GM12878 (cell line): ENCODE results near the gene LMF2. TPM values are rescaled to one million over a fixed set of nuclear protein-coding genes. Genes with fewer than 3 reads are reported as not detected.
A peak's percentile ranks its signal among the peaks of the same experiment; 100 is the strongest.

Experiments used
- BCL11A ChIP-seq: IDR thresholded peaks from 2 replicates; pipeline ENCODE4 v1.6.1; 2011; ENCODE audit warnings: low read depth, low read length
- BHLHE40 ChIP-seq, 2 experiments: fragments of 450-650 bp in 1 of 2; IDR thresholded peaks; 2 replicates each; pipeline ENCODE4 v1.6.1; 2011 to 2017; ENCODE audit warnings: low read depth in 2 of 2, borderline replicate concordance in 1 of 2, improper control_type of control experiment in 1 of 2, low read length in 1 of 2, mild to moderate bottlenecking in 1 of 2
- BRCA1 ChIP-seq: IDR thresholded peaks from 2 replicates; pipeline ENCODE4 v1.6.1; 2011; ENCODE audit warnings: low read depth, low read length, improper control_type of control experiment
- CBX3 ChIP-seq: fragments of 200-600 bp; sonication (generic); IDR thresholded peaks from 2 replicates; pipeline ENCODE4 v1.6.1; 2016; ENCODE audit warnings: low read depth, borderline replicate concordance
- CEBPB ChIP-seq, 2 experiments: fragments of 150-350 bp in 1 of 2; IDR thresholded peaks; 2 replicates each; pipeline ENCODE4 v1.6.1; 2012 to 2014; ENCODE audit warnings: low read depth in 2 of 2, low read length in 2 of 2, borderline replicate concordance in 1 of 2, inconsistent platforms in 1 of 2
- ETV6 ChIP-seq, 2 experiments: fragments of 450-650 bp in 1 of 2; IDR thresholded peaks in 1 of 2; conservative IDR thresholded peaks in 1 of 2; 2 replicates each; pipeline ENCODE4 v1.6.1; 2014; ENCODE audit warnings: antibody characterized with exemption in 1 of 2, borderline replicate concordance in 1 of 2, low read depth in 1 of 2, mild to moderate bottlenecking in 1 of 2, moderate library complexity in 1 of 2
- EZH2 ChIP-seq: IDR thresholded peaks from 2 replicates; pipeline ENCODE4 v1.6.1; 2012; ENCODE audit warnings: low read depth, mild to moderate bottlenecking, control low read depth, inconsistent platforms, low read length, borderline replicate concordance; ENCODE audit not compliant: control insufficient read depth
- GATAD2B ChIP-seq: fragments of 450-650 bp; conservative IDR thresholded peaks from 2 replicates; pipeline ENCODE4 v1.6.1; 2017; ENCODE audit warnings: low read depth, mild to moderate bottlenecking, moderate library complexity
- HDGF ChIP-seq: fragments of 450-650 bp; IDR thresholded peaks from 2 replicates; pipeline ENCODE4 v1.6.1; 2016; ENCODE audit warnings: antibody characterized with exemption
- HSF1 ChIP-seq: fragments of 150-350 bp; IDR thresholded peaks from 2 replicates; pipeline ENCODE4 v1.6.1; 2014; ENCODE audit warnings: mild to moderate bottlenecking, low read depth, low read length
- IKZF1 ChIP-seq: fragments of 450-650 bp; conservative IDR thresholded peaks from 2 replicates; pipeline ENCODE4 v1.6.1; 2017; ENCODE audit warnings: antibody characterized with exemption, mild to moderate bottlenecking
- KLF5 ChIP-seq: fragments of 450-650 bp; IDR thresholded peaks from 2 replicates; pipeline ENCODE4 v1.6.1; 2014; ENCODE audit warnings: mild to moderate bottlenecking; ENCODE audit not compliant: partially characterized antibody
- MTA2 ChIP-seq: fragments of 450-650 bp; IDR thresholded peaks from 2 replicates; pipeline ENCODE4 v1.6.1; 2016; ENCODE audit warnings: low read depth, mild to moderate bottlenecking, moderate library complexity
- MYC ChIP-seq: IDR thresholded peaks from 2 replicates; pipeline ENCODE4 v1.6.1; 2011; ENCODE audit warnings: mild to moderate bottlenecking, low read length, moderate library complexity, inconsistent platforms; ENCODE audit not compliant: insufficient read depth, insufficient replicate concordance, insufficient read length, severe bottlenecking
- NBN ChIP-seq: fragments of 450-650 bp; IDR thresholded peaks from 2 replicates; pipeline ENCODE4 v1.6.1; 2016
- NFYB ChIP-seq: IDR thresholded peaks from 2 replicates; pipeline ENCODE4 v1.6.1; 2011; ENCODE audit warnings: low read depth, mild to moderate bottlenecking, low read length, improper control_type of control experiment, moderate library complexity; ENCODE audit not compliant: insufficient read depth
- PBX3 ChIP-seq: IDR thresholded peaks from 2 replicates; pipeline ENCODE4 v1.6.1; 2011; ENCODE audit warnings: mild to moderate bottlenecking, low read depth, low read length, moderate library complexity; ENCODE audit not compliant: insufficient replicate concordance
- RELA ChIP-seq: fragments of 450-650 bp; IDR thresholded peaks from 2 replicates; pipeline ENCODE4 v1.8.0; 2014; ENCODE audit warnings: borderline replicate concordance; ENCODE audit not compliant: partially characterized antibody
- SMC3 ChIP-seq: IDR thresholded peaks from 2 replicates; pipeline ENCODE4 v1.6.1; 2011; ENCODE audit warnings: low read length, improper control_type of control experiment, borderline replicate concordance
- SRF ChIP-seq, 2 experiments: IDR thresholded peaks; 2 replicates each; pipeline ENCODE4 v1.6.1; 2011; ENCODE audit warnings: low read depth in 2 of 2, low read length in 2 of 2, mild to moderate bottlenecking in 1 of 2, moderate library complexity in 1 of 2
- TCF12 ChIP-seq: IDR thresholded peaks from 2 replicates; pipeline ENCODE4 v1.6.1; 2011; ENCODE audit warnings: low read depth, mild to moderate bottlenecking, low read length
- ZBTB11 ChIP-seq: fragments of 450-650 bp; formaldehyde crosslinking; IDR thresholded peaks from 2 replicates; pipeline ENCODE4 v1.5.0; 2022; ENCODE audit warnings: mild to moderate bottlenecking, missing genetic modification characterization
- ZNF207 ChIP-seq: fragments of 450-650 bp; IDR thresholded peaks from 2 replicates; pipeline ENCODE4 v1.6.1; 2014; ENCODE audit warnings: antibody characterized with exemption, mild to moderate bottlenecking, borderline replicate concordance
- polyA plus RNA-seq, 11 experiments: library from polyadenylated mRNA; depleted of rRNA in 4 of 11; unstranded in 6 of 11; stranded (reverse) in 5 of 11; fragments of >200 nt; fragmentation: Nextera tagmentation in 4 of 11; fragmentation: Illumina TruSeq in 1 of 11; extraction: Ambion mirVana in 4 of 11; extraction: Trizol in 1 of 11; gene quantifications; 1 replicate in 1 of 11; 2 replicates in 10 of 11; pipeline versions ENCODE4 v1.2.1 to v1.2.3, GENCODE V29; 2011 to 2016; ENCODE audit warnings: inconsistent platforms in 2 of 11, missing spikeins in 2 of 11, low read depth in 1 of 11
- total RNA-seq, 4 experiments: library from RNA; depleted of rRNA in 3 of 4; stranded (reverse); fragments of >200 nt in 3 of 4; fragmentation: Illumina TruSeq in 1 of 4; extraction: Trizol in 1 of 4; gene quantifications; 2 replicates each; pipeline versions ENCODE4 v1.2.1 to v1.2.3, GENCODE V29; 2013 to 2021

Gene LMF2
- total and polyA plus RNA-seq, 10 of the 15 experiments (the other 5 are each of a cell fraction or from before 2014, with no cell fraction given) = 0.08 to 57.5 (median 21.2) TPM

- TF ChIP-seq ZBTB11 (CRISPR knock-in tag) (no peak), KLF5 (no peak), SMC3 (no peak), CBX3 (no peak), ZNF207 (no peak), BCL11A (peak; percentile 47; the same call in 1 of the 2 replicates), SRF (IDR thresholded peaks at IDR 0.05; ENCODE audit: low read depth in 2 of 2, low read length in 2 of 2) (peak in 1 of 2 experiments; percentile 85; a peak in 2 of 4 replicates), RELA (peak; percentile 73), NBN (peak; percentile 93), BRCA1 (no peak), PBX3 (peak; percentile 84), HSF1 (no peak), IKZF1 (peak; percentile 50), MTA2 (no peak), MYC (no peak), NFYB (no peak), ETV6 (conservative IDR thresholded peaks at IDR 0.05 in 1 of 2, IDR thresholded peaks at IDR 0.05 in 1 of 2; ENCODE audit: borderline replicate concordance in 1 of 2, low read depth in 1 of 2) (no peak), BHLHE40 (IDR thresholded peaks at IDR 0.05; ENCODE audit: borderline replicate concordance in 1 of 2, low read depth in 2 of 2, low read length in 1 of 2) (peak; percentile 25 to 30; a peak in 1 of 4 replicates), HDGF (0 out of 2 replicates have a peak, but pooled peaks have one; percentile 28), TCF12 (no peak), CEBPB (IDR thresholded peaks at IDR 0.05; ENCODE audit: borderline replicate concordance in 1 of 2, low read depth in 2 of 2, low read length in 2 of 2) (no peak), GATAD2B (peak; percentile 39; the same call in 1 of the 2 replicates), EZH2 (no peak)
Measured at GRCh38 chr22:50507991-50508884, 736 bp upstream of the LMF2 start, which contains the start of gene NCAPH2 (continued).
